Astrocyte of the cerebellum (primary cell): ENCODE measurements around the gene HSPA12A.
A peak's percentile ranks its signal among the peaks of the same experiment; 100 is the strongest.

Experiments
- DNase-seq: peaks from one replicate; pipeline ENCODE4 v3.0.0-alpha.2; 2011; ENCODE audit warnings: low read depth
- H3K4me3 ChIP-seq: 2 replicates; pipeline ENCODE4 v1.5.1; 2011; ENCODE audit warnings: mild to moderate bottlenecking, low read depth, low read length, moderate library complexity
- in situ Hi-C: cut with HindIII; loops from 2 replicates; pipeline ENCODE4 v1.10.0; 2017; ENCODE audit warnings: low sequenced_read_pairs
- TF ChIP-seq, protein P1 (sequence below): IDR thresholded peaks from 2 replicates; pipeline ENCODE4 v1.5.1; 2012; ENCODE audit warnings: low read length, low read depth, moderate library complexity, mild to moderate bottlenecking; ENCODE audit errors: missing control alignments

HSPA12A gene

DNA sequence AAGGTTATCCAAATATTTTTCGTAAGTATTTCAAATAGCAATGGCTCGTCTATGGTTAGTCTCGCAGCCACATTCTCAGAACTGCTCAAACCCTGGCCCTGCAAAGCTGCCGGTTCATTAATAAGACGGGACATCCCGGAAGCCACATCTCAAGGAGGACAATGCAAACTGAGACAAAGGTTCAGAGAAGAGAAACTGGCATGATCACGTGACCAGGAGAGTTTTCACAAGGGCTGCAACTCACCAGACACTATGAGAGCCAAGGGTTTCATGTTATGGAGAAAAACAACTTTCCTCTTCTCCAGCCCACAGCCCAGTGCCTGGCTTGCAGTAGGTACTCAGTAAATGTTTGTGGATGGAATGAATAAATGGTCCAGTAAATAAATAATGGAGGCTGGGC is 5.0 kb upstream of the HSPA12A start:
- no peak overlapping the region for H3K4me3 ChIP-seq
- in situ Hi-C loops, result no loop called here
- no peak for DNase-seq
- TF ChIP-seq, protein P1, sequence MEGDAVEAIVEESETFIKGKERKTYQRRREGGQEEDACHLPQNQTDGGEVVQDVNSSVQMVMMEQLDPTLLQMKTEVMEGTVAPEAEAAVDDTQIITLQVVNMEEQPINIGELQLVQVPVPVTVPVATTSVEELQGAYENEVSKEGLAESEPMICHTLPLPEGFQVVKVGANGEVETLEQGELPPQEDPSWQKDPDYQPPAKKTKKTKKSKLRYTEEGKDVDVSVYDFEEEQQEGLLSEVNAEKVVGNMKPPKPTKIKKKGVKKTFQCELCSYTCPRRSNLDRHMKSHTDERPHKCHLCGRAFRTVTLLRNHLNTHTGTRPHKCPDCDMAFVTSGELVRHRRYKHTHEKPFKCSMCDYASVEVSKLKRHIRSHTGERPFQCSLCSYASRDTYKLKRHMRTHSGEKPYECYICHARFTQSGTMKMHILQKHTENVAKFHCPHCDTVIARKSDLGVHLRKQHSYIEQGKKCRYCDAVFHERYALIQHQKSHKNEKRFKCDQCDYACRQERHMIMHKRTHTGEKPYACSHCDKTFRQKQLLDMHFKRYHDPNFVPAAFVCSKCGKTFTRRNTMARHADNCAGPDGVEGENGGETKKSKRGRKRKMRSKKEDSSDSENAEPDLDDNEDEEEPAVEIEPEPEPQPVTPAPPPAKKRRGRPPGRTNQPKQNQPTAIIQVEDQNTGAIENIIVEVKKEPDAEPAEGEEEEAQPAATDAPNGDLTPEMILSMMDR, result no peak

DNA sequence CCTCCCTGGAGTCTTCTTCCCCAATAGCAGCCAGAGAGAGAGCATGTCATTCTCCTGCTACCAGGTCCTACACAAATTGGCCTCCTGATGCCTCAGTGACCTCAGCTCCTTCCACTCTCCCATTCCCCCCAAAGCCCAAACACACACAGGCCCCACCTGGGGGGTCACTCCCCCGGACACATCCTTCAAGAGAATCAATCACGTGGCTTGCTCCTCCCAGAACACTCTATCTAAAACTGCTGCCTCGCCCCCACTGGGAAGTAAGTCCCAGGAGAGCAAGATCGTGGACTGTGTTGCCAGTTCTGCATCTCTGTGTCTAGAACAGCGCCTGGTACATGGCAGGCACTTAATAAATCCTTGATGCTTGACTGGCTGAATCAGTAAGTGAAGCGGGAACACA is 2.5 kb upstream of the HSPA12A start:
- no peak for DNase-seq
- TF ChIP-seq, protein P1, result no peak
- H3K4me3 ChIP-seq, result no peak overlapping the region
- in situ Hi-C loops, result no loop called here

DNA sequence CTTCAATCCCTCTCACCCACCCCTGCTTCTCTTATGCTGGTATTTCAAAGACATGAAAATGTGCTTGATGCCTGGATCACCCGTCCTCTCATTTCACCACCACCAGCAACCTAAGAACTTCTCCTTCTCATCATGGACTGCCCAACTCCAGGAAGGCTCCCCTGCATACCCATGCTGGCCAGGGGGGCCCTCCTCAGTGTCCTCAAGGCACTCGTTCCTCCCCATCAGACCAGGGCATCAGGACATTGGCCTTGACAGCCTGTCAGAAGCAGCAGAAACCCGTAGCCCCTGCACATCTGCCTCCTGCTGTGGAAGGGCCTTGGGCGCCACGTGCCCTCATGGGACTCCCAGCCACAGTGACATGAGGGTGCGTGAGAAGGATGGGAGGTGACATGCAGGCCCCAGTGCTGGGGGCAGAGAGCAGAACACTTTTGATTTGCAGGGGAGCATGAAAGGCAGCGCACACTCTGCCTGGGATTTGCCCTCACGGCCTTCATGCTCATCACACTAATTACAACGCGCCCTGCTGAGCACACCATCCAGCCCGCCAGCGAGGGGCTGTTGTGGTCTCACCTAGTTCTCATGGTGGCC is 1.9 kb upstream of the HSPA12A start:
- DNase-seq, result no peak
- TF ChIP-seq, protein P1, result no peak
- in situ Hi-C loops, result no loop called here
- H3K4me3 ChIP-seq, result no peak overlapping the region

DNA sequence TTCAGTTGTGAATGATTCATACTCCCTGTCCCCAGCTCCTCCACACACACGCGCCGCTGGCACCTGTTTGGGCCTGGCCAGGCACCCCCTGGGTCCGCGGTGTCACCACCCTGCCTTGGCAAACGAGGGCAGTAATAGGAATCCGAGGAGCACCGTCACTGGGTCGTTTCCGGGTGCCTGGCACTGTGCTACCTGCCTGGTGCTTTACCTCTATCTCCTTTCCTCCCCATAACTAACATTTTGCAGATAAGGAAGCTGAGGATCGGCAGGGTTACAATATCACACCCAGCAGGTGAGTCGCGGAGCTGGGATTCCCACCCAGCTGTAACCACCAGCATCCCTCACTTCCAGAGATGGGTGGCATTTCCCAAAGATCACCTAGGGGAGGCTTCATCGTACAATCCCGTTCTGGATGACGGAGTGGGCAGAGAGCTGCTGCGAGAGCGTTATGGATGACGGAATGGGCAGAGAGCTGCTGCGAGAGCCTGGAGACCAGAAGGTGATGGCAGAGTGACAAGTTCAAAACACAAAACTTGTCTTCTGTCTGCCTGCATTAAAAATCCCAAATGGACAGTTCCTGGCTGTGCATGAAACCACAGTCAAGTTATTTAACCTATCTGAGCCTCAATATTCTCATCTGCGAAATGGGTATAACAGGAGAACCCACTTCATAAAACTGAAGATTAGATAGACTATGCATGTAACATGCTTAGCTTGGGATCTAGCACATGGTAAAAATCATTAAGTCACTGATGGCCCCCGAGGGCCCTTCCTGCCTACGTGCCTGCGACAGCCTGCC is 1.1 kb upstream of the HSPA12A start:
- TF ChIP-seq, protein P1, result no peak
- peak overlapping the region; percentile 50 for H3K4me3 ChIP-seq
- no peak for DNase-seq
- in situ Hi-C loops, result no loop called here

DNA sequence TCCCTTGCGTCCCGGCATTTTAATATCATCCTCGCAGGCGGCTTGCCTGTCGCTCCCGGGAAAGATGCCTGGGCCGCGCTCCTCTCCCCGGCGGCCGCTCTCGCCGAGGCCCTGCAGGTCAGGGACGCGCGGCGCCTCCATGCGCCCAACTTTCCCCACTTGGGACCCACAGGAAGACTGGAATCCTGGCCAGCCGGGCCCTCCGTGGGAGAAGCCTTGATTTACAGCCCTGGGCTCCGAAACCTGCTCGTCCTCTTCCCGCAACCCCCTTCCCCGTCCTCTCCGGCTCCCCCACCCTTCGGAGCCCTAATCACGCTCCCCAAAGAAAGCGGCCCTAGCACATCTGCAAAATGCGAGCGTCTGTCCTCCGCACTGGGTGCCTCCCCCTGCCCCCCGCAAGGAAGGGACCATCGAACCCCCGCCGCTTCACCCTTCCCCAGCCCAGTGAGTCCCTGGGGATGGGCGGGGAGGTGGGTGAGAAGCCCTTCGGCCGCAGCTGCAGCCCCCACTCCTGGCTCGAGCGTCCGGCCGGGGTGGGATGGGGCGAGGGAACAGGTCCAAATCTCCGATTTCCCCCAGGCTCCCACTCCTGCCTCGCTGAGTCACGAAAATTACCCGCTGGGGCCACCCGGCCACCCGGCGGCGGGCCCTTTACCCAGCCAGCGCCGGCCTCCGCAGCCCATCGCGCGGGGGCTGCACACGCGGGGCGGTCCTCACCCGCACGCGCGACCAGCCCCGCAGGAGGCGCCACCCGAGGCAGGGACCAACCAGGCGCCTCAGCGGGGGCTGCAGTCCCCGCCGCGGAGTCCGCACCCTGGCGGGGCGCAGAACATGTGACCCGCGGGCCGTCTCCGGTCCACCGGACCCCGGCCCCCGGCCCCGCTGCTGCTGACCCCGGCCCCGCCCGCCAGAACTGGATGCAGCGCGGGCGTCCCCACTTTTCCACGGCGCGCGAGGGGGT is 695 bp downstream of the HSPA12A start:
- TF ChIP-seq, protein P1, result no peak
- peak overlapping the region; percentile 50 for H3K4me3 ChIP-seq
- DNase-seq, result no peak
- in situ Hi-C loops, result no loop called here

DNA sequence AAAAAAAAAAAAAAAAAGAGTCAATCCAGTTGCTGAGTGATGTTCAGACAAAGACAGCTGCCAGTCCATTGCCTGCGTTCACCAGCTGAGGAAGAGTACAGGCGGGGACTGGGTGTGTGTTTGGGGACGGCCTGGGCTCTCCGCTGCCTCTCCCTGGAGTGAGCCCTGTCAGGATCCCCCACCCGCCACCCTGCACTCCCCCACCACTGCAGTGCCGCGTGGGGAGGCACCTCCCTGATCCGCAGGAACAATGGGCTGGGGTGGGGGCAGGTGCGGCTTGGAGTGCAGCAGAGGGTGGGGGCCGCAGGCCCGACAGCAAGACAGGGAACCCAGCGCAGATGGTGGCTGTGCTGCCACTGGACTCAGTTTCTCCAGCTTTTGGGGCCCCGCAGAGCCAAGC is 1.4 kb downstream of the HSPA12A start:
- in situ Hi-C loops, result no loop called here
- H3K4me3 ChIP-seq, result peak overlapping the region; percentile 50
- TF ChIP-seq, protein P1, result no peak
- no peak for DNase-seq
